GM19043 (cell line): ENCODE measurements around the gene SH3YL1.

ENCODE experiments used
- ATAC-seq: cut with Tn5 transposase; IDR thresholded peaks from one replicate; pipeline ENCODE4 v1.9.1; 2021; ENCODE audit warnings: low read depth; ENCODE audit not compliant: unreplicated experiment

Gene SH3YL1

DNA sequence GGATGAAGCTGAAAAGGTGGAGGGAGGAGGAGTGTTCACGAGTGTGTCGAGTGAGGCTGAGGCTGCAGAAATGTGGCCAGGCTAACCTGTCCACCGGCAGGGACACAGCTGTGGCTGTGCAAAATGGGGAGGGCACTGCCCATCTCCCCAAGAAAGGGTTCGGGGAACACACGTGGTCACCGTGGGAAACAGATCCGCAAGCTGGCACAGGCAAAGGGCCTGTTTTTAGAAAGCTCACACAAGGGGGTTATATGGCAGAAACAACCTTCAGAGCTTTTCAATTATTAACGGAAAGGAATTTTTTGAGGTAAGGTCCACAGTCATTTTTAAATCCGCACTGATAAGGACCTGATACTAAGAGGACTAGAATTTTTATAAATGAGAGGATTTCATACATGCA is 35.7 kb downstream of the SH3YL1 start:
- no peak for ATAC-seq

DNA sequence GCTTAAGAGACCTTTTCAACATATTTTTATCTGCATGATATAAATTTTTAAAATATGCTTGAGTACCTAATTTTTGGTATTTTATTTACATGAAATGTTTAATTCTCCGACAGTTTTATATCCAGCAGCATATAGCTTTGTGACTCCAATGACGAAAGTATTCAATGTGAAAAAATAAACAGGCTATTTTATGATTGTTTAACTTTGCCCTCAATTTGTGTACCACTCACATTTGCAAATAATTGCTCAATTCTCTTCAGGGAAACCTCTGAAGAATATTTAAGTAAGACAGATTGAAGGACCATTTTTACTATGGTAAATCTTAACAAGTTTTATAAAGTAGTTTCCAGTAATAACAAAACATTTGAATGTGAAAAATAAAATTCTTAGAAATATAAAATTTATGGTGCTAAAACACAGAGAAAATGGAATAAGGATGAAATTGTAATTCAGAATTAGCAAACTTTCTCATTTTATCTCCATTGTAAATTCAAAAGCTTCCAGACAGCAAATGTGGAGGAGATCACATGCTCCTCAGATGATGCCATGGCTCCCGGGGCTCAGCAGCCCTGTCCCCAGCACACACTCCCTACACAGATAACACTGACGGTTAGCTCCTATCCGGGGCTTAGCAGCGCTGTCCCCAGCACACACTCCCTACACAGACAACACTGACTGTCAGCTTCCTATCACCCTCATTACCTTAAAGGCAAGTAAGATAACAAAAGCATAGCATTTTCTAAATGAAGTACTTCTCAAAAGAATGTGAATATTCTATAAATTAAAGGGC is 39.7 kb downstream of the SH3YL1 start:
- ATAC-seq = no peak

DNA sequence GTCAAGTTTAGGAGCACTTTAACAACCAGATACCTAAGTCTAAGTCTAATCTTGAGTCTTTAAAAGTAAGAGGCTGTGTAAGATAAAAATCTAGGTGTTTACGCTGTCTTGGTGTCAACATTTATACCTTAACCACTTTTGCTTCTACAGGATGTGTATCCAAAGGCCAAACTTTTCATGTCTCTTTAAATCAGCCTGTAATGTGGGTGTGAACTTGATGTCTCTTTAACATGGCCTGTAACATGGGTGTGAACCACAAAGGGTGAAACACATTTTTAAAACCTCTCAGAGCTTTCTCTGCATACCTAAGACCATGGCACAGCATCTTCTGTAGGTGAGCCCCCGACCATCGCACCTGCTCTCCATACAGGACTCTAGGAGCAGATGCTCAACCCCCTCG is 40.4 kb downstream of the SH3YL1 start:
- ATAC-seq = no peak

DNA sequence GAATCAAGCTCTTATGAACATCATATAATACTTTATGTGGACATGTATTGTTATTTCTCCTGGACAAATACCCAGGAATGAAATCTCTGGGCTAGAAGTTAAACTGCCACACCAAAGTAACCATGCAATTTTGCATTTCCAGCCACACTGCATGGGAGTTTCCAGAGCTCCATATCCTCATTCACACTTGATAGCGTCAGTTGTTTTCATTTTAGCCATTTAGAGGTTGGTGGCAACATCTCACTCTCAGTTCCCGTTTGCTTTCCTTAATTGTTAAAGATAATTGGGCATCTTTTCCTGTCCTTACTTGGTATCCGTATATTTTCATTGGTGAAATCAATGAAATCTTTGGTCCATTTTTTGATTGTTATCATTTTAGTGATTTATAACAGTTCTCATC is 47.8 kb downstream of the SH3YL1 start:
- ATAC-seq = no peak

DNA sequence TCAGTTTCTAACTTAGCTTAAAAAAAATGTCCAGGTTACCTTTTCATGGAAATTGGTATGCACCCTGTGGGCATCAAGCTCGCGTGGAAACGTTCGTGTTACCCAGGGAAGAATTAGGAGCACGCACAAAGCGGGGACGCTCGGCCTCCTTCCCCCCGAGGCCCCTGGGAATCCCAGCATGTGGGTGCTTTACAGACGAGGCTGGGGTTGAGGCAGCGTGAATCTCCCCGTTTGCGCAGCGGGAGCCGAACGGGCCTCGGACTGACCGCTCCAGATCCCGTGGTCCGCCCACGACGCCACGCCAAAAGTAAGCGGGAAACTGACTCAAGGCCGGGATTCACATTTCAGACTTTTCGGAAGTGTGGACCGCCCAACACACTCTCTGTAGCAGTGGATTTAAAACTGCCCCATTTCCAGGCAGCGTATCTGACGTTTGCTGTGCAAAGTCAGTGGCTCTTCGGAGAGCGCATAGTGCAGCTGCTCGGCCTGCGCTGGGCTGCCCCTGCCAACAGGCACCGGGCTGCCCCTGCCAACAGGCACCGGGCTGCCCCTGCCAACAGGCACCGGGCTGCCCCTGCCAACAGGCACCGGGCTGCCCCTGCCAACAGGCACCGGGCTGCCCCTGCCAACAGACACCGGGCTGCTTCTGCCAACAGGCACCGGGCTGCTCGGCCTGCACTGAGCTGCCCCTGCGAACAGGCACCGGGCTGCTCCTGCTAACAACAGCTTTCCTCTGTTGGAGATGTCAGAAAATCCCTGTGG is 49.7 kb downstream of the SH3YL1 start:
- ATAC-seq = no peak

DNA sequence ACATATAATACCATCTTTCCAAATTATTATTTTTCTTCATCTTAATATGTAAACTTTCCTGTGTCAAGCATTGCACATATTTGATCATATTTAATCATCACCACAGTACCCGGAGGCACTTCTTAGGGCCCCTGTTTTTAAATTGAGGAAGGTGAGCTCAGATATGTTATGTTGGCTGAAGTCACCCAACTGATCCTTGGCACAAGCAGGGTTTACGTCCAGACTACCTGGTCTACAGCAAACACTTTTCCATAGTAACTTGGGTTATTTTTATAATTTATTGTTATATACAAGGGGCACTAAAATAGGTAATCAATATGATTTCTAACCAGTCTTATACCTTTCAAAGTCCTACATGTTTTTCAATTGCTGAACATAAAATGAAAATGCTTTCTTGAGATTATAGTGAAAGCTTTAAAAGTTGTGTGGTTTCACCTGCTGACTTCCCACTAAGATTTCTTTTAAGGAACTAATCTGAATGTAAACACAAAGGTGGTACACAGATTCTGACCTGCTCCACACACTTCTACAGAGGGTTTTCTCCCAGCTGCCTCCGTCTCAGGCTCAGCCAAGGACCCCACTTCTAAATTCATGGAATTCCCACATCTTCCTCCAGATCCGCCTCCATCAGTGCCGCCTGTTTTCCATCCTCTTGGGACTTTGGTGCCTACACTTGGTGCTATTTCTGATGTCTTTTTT is 52.2 kb downstream of the SH3YL1 start:
- no peak for ATAC-seq

DNA sequence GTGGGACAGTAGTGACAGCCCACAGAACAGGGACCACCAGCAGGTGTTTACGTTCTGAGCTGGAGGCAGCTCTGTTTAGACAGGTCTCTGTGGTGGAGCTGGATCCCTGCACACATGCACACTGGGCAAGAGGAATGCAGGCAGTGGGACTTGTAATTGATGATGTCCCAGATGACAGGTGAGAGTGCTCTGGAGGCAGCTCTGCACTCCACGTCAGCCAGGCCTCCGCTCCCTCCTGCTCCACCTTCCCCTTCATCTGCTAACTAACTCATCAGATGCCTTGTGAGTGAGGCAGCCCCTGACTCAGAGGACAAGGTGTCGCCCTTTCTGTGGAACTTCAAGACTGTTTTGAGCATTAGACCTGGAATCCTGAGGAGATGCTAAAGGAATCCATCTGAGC is 53.2 kb downstream of the SH3YL1 start:
- no peak for ATAC-seq

DNA sequence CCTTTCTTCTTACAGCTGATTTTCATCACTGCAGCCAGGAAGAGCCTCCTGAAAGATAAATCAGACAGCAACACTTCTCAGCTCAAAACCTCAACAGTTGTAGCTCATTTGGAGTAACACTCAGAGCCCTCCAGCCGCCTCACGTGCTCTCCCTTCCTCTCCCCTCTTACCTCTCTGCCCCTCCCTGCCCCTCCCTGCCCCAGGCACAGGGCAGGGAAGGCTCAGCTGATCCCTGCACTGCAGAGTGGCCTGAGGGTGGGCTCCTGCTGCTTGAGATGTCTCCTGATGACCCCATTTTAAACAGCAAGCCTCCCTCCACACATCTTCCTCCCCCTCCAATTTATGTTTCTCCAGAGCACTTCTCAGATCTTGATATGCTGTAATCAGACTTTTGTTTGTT is 54.4 kb downstream of the SH3YL1 start:
- no peak for ATAC-seq

DNA sequence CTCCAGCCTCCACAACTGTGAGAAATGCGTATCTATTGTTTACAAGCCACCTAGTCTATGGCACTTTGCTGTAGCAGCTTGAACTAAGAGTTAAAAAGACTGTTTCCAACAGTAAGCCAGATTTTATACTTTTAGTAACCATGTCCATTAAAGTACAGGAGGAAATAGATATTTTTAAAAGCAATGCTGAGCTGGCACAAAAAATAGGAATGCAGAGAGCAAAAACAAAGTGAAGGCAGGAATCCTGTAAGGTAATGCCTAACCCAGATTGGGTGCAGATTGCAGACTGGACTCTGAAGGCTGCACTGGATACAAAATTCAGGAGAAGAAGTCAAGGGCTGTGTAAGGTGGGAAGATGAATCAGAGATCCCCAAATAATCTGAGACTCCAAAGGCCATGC is 55.5 kb downstream of the SH3YL1 start:
- no peak for ATAC-seq

DNA sequence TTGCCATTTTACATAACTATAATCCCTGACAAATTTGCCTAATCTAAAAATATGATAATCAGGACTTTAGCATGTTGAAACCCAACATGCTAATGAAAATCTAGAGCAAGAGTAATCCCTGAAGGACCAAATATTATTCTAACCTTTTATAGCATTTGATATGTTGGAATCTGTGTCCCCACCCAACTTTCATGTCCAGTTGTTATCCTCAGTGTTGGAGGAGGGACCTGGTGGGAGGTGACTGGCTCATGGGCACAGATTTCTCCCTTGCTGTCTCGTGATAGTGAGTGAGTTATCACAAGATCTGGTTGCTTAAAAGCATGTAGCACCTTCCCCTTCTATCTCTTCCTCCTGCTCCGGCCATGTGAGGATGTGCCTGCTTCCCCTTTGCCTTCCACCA is 59.8 kb downstream of the SH3YL1 start:
- ATAC-seq = no peak

DNA sequence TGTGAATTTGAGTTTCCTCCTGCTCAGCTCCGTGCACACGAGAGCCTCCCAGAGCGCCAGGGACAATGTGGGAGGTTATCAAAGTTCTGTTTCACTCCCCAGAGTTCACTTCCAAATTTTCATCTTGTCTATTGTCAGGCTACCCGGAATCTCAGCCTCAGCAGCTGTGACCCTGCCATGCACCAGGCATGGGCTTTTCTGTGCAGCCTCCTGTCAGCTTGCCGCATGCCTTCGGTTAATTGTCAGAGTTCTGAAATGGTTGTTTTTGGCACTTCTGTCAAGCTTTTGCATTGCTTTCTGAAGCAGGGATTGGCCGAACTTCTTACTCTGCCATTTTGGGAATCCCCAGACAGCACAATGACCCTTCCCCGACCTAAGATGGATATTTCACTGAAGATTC is 60.4 kb downstream of the SH3YL1 start:
- no peak for ATAC-seq

DNA sequence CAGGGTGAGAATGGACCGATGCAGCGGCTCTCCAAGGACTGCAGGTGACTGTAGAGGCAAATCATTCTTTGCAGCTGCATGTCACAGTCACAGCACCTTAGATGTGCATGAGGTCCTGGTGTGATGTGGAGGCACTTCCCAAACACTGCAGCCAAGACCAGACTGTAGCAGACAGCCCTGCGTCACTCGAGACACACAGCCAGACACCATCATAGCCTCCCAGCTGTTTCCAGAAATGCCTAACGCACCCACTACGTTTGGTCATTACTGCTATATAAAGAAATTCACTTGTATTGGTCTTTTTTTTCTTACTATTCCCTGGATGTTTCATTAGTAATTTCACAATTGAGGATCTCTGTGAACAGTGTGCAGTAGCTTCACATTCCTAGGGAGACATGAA is 60.9 kb downstream of the SH3YL1 start:
- ATAC-seq = no peak

DNA sequence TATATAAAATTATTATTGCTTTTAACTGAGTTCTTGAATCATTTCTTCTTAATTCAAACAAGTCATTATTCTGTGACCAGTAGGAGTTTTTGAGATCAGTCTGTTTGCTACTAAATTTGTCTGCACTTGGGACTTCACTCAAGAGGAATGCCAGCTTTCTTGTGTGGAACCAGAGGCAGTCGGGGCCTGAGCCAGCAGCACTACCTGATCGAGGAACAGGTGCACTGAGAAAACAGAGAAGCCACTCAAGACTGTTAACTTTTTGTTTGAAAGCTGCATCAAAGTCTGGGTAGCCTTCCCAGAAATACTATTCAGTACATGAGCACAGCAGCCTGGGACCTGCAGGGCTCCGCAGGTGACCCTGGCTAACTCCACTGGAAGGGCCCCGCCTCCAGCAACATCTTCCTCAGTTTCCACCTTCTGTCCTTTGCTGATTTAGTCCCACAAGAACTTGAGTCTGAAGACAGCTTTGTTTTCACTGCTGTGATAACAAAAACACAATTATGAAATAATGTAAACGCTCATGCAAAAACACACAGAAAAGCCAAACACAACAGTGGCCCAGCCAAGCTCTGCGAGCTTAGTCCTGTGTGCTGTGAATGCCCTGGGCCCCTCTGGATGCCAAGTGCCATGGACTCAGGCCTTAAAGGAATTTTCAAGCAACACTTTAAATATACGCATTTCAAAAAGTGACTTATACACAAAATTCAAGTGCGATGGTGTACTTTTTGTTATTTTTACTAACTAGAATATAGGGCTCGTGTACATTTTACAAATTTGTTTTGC is 62.0 kb downstream of the SH3YL1 start:
- no peak for ATAC-seq

DNA sequence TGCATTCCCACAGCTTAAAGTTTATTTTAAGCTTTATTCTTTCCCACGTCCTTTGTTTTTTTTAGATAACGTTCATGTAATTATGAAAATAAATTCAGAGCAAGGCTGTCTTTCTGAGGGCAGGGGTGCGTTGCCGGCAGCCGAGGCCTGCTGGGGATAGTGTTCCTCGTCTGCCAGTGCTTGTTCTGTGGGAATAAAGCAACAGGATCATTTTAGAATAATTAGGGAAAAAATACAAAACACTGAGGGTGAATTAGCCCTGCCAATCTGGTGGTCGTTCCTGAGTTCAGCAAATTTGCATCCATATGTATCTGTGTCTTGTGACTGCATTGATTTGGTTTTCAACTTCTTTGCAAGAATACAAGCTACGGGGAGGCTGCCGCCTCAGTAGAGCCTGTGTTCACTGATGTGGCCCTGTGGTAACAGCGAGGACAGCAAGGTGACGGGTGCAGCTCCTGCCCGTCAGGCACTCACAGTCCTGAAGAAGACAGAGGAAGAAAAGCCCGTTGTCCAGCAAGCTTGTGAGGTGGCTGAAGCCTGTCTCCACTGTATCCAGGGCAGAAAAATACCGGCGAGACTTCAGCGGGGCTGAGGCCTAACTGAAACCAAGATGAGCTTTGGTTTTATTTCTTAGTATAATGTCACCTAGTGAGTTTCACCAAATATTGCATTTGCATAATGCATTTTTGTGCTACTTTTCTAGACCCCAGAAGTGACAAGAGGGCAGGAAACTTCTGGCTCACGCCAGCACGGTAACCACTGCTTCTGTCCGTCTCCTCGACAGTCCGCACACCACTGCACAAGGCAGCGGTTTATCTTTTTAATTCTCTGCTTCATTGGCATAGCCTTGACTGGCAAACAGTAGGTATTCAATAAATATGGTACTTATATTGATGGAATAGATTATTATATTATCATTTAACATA is 64.5 kb downstream of the SH3YL1 start:
- no peak for ATAC-seq

DNA sequence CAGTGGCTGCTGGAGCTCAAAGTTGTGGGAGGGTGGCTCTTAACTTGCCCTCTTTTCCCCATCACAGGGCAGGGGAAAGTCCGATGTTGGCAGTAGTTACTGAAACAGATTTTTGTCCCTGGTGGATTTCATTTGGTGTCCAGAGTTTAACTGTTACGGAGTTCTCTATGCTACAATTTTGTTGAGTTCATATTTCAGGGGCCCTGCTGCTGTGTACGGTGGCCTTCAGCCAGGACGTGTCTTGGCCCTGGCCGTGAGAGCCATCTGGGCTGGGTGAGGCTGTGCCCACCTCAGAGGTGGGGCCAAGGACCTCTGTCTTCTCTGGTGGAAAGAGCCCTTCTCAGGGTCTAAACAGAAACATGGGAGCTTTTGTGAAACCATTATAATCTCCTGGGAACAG is 67.4 kb downstream of the SH3YL1 start:
- ATAC-seq = no peak

DNA sequence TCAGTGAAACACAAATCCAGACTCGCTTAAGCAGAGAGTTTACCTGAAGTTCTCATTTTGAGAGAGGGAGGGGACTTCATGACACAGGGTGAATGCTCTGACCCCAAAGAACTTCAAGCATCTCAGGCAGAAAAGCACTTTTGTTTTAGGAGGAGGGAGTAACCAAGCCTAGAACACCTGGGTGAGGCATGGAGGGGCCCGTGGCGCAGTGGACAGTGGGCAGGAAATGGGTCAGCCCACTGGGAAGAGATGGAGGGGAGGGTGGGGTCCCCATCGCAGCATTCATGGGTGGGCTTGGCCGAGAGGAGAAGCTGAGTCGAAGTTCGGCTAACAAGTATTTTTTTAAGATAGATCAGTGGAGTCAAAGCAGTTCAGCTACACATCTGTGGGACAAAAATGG is 67.9 kb downstream of the SH3YL1 start:
- no peak for ATAC-seq

DNA sequence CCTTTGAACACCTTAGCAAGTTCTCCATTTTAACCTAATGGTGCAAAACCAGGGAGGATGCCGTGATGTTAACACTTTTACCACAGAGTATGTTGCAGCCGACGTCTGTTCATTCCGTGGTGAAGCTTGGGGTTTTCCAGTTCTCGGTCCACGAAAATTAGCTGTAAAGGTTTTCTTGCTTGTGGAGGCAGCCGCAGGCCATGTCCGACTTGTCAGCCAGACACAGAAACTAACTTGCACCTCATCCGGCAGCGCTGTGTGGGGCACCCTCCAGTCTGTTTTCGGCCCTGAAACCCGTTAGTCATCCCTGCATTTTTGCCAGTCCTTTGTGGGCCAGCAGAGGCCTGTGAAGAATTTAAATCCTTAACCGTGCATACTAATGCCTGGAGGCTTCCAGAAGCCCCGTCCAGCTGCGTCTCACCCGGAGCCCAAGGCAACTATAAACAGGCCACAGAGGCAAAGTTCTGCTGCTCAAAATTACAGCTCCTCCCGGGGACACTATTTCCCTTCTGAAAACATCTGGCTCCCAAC is 70.6 kb downstream of the SH3YL1 start:
- ATAC-seq = no peak

DNA sequence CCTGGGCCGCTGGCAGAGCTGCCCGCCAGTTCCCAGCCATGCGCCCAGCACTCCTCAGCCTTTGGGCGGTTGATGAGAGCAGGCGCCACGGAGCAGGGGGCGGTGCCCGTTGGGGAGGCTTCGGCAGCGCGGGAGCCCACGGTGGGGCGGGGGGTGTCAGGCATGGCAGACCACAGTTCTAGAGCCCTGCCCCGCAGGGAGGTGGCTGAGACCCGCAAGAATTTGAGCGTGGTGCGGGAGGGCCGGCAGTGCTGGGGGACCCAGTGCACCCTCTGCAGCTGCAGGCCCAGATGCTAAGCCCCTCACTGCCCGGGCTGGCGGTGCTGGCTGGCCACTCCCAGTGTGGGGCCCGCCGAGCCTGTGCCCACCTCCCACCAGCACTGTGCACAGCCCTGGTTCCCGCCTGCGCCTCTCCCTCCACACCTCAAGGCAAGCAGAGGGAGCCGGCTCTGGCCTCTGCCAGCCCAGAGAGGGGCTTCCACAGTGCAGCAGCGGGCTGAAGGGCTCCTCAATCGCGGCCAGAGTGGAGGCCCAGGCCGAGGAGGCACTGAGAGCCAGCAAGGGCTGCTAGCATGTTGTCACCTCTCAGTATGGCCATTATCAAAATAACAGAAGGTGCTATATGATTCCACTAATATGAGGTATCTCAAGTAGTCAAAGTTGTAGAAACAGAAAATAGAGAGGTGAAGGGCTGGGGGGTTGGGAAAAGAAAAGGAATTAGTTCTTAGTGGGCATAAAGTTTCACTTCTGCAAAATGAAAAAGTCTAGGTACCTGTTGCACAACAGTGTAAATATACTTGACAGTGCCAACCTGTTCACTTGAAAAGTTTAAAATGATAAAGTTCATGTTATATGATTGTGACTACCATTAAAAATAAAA is 72.3 kb downstream of the SH3YL1 start:
- ATAC-seq = no peak

DNA sequence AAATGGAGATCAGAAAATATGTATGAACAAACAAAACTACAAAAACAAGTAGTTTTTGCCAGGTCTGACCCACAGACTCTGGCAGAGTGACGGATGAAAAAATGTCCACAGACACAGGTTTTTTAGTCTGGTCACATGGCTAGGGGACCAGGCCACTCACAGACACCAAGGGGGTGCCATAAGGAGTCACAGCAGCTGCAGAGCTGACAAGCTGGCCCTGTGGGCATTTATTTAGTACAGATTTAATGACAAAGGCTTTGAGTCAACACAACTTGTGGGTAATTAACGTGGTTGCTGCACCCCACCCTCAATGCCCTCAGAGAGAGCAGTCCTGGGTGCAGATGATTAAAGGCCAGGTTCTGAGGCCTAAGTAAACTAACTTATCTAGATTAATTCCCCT is 76.0 kb downstream of the SH3YL1 start:
- no peak for ATAC-seq
